Measurements from ENCODE around the gene SPATA9. TPM values are rescaled to one million over a fixed set of nuclear protein-coding genes. Genes with fewer than 3 reads are reported as not detected.
"Not testable (repeated sequence)": the region's sequence is repeated elsewhere in the genome, so short reads cannot be mapped to it uniquely, and the experiment has no call there.

Gene SPATA9
- polyA plus RNA-seq, 1 experiment = 2.4 TPM

DNA sequence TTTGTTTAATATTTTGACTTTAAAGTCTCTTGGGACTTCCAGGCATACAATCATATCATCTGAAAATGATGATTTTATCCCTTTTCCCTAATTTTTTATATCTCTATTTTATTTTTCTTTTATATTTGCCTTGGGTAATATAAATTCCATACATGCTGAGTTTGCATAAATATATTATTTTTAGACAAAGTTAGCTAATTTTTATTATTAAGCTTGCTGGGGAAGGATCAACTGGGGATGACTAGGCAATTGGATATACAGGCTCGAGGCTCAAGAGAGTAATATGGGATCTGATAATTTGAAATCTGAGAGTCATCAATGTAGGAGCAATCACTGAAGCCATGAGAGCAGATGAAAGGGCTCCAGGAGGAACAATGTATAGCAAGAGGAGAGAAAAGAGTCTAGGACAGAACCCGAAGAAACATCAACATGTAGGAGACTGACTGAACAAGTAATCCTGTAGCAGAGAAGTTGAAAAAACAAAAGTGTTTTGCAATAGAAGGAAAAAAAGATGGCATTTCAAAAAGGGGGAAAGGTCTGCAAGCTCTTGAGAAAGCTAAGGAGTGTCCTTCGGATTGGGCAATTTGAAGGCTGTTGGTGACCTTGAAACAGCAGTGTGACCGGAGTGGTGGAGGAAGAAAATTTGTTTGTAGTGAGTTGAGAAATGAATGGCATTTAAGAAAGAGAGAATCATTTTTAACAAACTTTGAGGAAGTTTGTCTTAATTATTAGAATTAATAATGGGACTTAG lies 31.3 kb upstream of the SPATA9 start:
- peaks cover 3% of the 10 kb centered on the region; the same call in 1 of the 2 replicates for H3K9me3 ChIP-seq (ENCODE audit: control insufficient read depth, insufficient read depth, low read length)
- H3K27ac ChIP-seq (ENCODE audit: low read depth, low read length) = no peak overlapping the region
- no peak for DNase-seq (ENCODE audit: low read depth, low spot score)
- CTCF ChIA-PET = interaction anchor here (0.6 kb wide), 1 partner anchor 50 kb away, joined by 3 read pairs; no protein-coding TSS in a partner anchor
- POLR2A ChIA-PET = no interaction called here
- TF ChIP-seq, protein P1, sequence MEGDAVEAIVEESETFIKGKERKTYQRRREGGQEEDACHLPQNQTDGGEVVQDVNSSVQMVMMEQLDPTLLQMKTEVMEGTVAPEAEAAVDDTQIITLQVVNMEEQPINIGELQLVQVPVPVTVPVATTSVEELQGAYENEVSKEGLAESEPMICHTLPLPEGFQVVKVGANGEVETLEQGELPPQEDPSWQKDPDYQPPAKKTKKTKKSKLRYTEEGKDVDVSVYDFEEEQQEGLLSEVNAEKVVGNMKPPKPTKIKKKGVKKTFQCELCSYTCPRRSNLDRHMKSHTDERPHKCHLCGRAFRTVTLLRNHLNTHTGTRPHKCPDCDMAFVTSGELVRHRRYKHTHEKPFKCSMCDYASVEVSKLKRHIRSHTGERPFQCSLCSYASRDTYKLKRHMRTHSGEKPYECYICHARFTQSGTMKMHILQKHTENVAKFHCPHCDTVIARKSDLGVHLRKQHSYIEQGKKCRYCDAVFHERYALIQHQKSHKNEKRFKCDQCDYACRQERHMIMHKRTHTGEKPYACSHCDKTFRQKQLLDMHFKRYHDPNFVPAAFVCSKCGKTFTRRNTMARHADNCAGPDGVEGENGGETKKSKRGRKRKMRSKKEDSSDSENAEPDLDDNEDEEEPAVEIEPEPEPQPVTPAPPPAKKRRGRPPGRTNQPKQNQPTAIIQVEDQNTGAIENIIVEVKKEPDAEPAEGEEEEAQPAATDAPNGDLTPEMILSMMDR (IDR thresholded peaks at IDR 0.05; ENCODE audit: low read depth, low read length) = no peak
- H3K27me3 ChIP-seq (ENCODE audit: control insufficient read depth, insufficient read depth, low read length) = no peaks in the 10 kb centered on the region
- H3K4me3 ChIP-seq (ENCODE audit: low read depth, low read length) = no peak overlapping the region

DNA sequence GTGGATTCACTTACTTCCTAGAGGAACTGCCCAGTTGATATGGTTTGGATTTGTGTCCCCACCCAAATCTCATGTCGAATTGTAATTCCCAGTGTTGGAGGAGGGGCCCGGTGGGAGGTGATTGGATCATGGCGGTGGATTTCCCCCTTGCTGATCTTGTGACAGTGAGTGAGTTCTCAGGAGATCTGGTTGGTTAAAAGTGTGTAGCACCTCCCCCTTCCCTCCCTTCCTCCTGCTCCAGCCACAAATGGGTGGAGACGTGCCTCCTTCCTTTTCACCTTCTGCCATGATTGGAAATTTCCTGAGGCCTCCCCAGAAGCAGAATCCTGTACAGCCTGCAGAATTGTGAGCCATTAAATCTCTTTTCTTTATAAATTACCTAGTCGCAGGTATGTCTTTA lies 30.5 kb upstream of the SPATA9 start:
- H3K4me3 ChIP-seq (ENCODE audit: low read depth, low read length); DNase-seq (ENCODE audit: low read depth, low spot score); POLR2A ChIA-PET; H3K27ac ChIP-seq (ENCODE audit: low read depth, low read length); H3K27me3 ChIP-seq (ENCODE audit: control insufficient read depth, insufficient read depth, low read length); H3K9me3 ChIP-seq (ENCODE audit: control insufficient read depth, insufficient read depth, low read length); CTCF ChIA-PET: not testable (repeated sequence)

DNA sequence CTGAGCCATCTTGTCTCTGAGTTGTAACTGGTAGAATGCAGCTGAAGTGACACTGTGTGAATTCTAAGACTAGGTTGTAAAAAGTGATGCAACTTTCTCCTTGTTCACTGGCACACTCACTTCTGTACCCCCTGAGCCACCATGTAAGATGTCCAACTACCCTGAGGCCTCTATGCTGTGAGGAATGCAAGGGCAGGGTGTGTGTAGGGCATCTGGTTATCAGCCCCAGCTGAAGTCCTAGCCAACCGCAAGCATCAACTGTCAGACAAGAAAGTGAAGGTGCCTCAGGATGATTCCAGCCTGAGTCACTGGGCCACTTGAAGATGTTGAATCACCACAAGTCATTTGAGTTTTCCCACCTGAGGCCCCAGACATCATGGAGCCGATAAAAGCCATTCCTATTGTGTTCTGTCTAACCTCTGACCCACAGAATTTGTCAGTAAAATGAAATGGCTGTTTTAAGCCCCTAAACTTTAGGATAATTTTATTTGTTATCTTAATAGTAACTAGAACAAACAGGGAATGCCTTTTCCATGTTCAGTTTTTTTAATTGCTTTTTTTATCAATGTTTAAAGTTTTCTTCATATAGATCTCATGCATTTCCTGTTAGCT lies 29.7 kb upstream of the SPATA9 start:
- Histone ChIP-seq H3K27ac (ENCODE audit: low read depth, low read length) (peak overlapping the region; percentile 52), H3K27me3 (ENCODE audit: control insufficient read depth, insufficient read depth, low read length) (no peaks in the 10 kb centered on the region), H3K9me3 (ENCODE audit: control insufficient read depth, insufficient read depth, low read length) (peaks cover 3% of the 10 kb centered on the region; the same call in 1 of the 2 replicates), H3K4me3 (ENCODE audit: low read depth, low read length) (no peak overlapping the region)
- peak; percentile 63 for DNase-seq (ENCODE audit: low read depth, low spot score)
- CTCF ChIA-PET = interaction anchor here (0.6 kb wide), 1 partner anchor 15 kb away, joined by 3 read pairs; no protein-coding TSS in a partner anchor
- POLR2A ChIA-PET = interaction anchor here (1.1 kb wide), 1 partner anchor 43 kb away, joined by 3 read pairs; no protein-coding TSS in a partner anchor
- TF ChIP-seq, protein P1 (IDR thresholded peaks at IDR 0.05; ENCODE audit: low read depth, low read length) = no peak

DNA sequence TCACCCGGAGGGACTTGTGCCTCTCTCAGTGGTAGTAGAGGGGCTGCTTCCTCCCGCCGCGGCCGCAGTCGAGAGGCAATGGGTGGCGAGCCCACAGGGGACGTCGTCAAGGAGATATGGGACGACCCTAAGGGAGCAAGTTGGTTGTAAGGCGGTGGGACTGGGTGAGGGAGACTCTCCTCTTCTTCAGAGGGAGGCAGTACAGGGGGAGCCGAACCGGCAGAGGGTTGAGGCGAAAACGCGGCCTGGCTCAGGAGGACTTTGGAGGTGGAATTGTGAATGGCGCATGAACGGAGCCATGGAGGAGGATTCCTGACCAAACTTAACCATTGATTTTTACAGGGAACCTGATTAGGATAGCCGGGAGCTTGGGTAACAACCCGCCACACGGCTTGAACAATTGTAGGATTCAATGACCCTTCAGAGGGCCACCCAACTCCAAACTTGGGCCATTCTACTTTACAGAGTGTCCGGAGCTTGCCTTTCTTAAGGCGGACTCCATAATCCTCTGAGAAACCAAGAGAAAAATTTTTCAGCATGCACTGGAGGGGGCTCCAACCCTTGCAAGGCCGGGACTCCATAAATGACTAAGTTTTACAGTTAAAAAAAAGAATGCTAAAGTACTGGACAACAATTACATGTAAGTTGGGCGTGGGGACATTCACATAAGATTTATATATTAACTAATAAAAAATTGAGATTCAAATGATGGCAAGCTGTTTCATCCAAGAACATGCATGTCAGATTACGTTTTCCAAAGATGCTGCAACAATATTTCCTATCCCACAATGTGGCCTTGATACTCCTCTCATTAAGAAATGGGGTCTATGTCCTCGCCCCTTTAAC lies 28.9 kb upstream of the SPATA9 start:
- H3K4me3 ChIP-seq (ENCODE audit: low read depth, low read length) = no peak overlapping the region
- no peaks in the 10 kb centered on the region for H3K27me3 ChIP-seq (ENCODE audit: control insufficient read depth, insufficient read depth, low read length)
- peaks cover 3% of the 10 kb centered on the region; the same call in 1 of the 2 replicates for H3K9me3 ChIP-seq (ENCODE audit: control insufficient read depth, insufficient read depth, low read length)
- ChIA-PET POLR2A (interaction anchor here (1.1 kb wide), 1 partner anchor 42 kb away, joined by 3 read pairs; no protein-coding TSS in a partner anchor), CTCF (no interaction called here)
- TF ChIP-seq, protein P1 (IDR thresholded peaks at IDR 0.05; ENCODE audit: low read depth, low read length) = no peak
- H3K27ac ChIP-seq (ENCODE audit: low read depth, low read length) = peak overlapping the region; percentile 52
- no peak for DNase-seq (ENCODE audit: low read depth, low spot score)

DNA sequence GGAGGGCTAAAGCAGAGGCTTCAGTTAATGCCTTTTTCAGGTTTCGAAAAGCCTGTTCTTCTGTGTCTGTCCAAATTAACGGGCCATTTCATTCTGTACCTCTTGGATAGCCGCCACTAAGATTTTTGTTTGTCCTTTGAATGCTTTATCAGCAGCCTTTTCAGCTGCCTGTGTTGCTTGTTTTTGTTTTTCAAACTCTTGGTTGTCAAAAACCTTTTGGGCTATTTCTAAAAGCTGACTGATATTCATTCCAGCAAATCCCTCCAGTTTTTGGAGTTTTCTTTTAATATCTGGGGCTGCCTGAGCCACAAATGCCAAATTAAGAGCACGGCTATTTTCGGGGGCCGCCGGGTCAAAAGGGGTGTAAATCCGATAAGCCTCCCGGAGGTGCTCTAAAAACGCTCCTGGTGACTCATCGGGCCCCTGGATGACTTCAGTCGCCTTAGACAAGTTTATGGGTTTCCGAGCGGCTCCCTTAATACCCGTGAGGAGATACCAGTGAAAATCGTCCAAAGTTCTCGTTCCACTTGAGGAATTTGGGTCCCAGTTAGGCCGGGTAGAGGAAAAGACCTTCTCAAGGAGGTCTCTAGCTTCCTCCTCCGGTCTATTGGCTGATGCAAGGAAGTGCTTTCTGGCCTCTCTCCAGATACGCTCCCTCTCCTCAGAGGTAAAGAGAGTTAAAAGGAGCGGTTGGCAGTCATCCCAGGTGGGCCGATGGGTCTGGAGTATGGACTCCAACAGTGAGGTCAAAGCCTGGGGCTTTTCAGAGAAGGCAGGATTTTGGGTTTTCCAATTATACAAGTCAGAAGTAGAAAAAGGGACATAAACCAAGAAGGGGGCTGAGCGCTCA lies 28.1 kb upstream of the SPATA9 start:
- DNase-seq (ENCODE audit: low read depth, low spot score); H3K9me3 ChIP-seq (ENCODE audit: control insufficient read depth, insufficient read depth, low read length); H3K27me3 ChIP-seq (ENCODE audit: control insufficient read depth, insufficient read depth, low read length); POLR2A ChIA-PET; H3K4me3 ChIP-seq (ENCODE audit: low read depth, low read length); CTCF ChIA-PET; H3K27ac ChIP-seq (ENCODE audit: low read depth, low read length): not testable (repeated sequence)

Measured in AG04450 (cell line).